VCaP (cell line): ENCODE results near the gene PROKR1.

ENCODE experiments used
- H3K27ac ChIP-seq: fragments of 450-650 bp; 2 replicates; pipeline ENCODE4 v1.5.1; 2017
- CTCF ChIP-seq: fragments of 450-650 bp; conservative IDR thresholded peaks from 2 replicates; pipeline ENCODE4 v1.5.1; 2017; ENCODE audit warnings: mild to moderate bottlenecking, moderate library complexity

The PROKR1 gene

GRCh38 chr2:68700560-68700959 is 57.2 kb downstream of the PROKR1 start:
- no peak for TF ChIP-seq CTCF
- H3K27ac ChIP-seq, result no peak overlapping the region

- TF ChIP-seq CTCF, result no peak
- no peak overlapping the region for H3K27ac ChIP-seq
Measured at GRCh38 chr2:68706637-68707036, 63.3 kb downstream of the PROKR1 start.
